ENCODE data around the gene HMG20A.

Gene HMG20A

DNA sequence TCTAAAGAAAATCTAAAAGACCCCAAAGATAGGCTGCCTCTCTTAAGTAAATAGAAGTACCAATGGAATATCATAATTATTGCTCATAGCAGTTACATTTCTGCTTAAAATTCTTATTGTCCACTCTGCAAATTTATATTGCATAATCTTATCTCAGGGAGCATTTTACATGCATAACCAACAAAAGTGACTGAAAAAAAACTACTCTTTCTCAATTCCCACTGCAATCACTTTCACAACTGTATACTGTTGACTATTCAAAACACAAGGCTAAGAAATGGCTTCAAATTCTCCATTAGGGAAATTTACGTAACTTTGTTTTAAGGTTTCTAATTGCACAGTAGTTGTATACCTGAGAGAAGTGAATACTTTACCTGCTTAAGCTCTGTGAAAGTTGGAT is 56.3 kb downstream of the HMG20A start:
- H2BK15ac ChIP-seq (ENCODE audit: low read length): no peak overlapping the region
- no peak overlapping the region for H2BK120ac ChIP-seq (ENCODE audit: low read depth, low read length)
- no peak overlapping the region for H4K91ac ChIP-seq (ENCODE audit: low read depth, low read length, poor library complexity)
- no peak overlapping the region for H3K14ac ChIP-seq (ENCODE audit: low read length)
- no peaks in the 10 kb centered on the region for H3K27me3 ChIP-seq (ENCODE audit: control insufficient read depth in 3 of 3, insufficient read depth in 3 of 3, low read depth in 1 of 3, low read length in 3 of 3)
- H2BK12ac ChIP-seq (ENCODE audit: low read length): no peak overlapping the region
- no peak overlapping the region for H4K8ac ChIP-seq (ENCODE audit: low read depth, low read length)
- no peak overlapping the region for H2BK5ac ChIP-seq (ENCODE audit: low read length)
- no peak overlapping the region for H3K23ac ChIP-seq (ENCODE audit: low read depth, low read length, poor library complexity)
- H2AFZ ChIP-seq (ENCODE audit: low read length): no peak overlapping the region
- H3K9me3 ChIP-seq (replicated peaks in 1 of 2; ENCODE audit: control insufficient read depth in 2 of 2, insufficient read depth in 1 of 2, low read depth in 1 of 2, low read length in 2 of 2): peaks cover 0 to 2% of the 10 kb centered on the region in 2 donors
- H3K18ac ChIP-seq (ENCODE audit: low read length): no peak overlapping the region
- no CpG with 5 or more reads among the region's 1 CpG for WGBS, 2 donors (ENCODE audit: extremely low coverage in 2 of 2, insufficient read length in 2 of 2, insufficient replicate concordance in 1 of 2)
- peaks cover 0 to 3% of the 10 kb centered on the region in 2 donors for H3K4me1 ChIP-seq (ENCODE audit: control insufficient read depth in 2 of 2, insufficient read depth in 1 of 2, low read depth in 1 of 2, low read length in 2 of 2)
- H3K4me3 ChIP-seq (ENCODE audit: low read length in 2 of 2): no peak overlapping the region
- no peak overlapping the region for H3K4ac ChIP-seq (ENCODE audit: low read length)
- H2AK5ac ChIP-seq (ENCODE audit: low read depth, low read length): no peak overlapping the region
- no peak for DNase-seq (ENCODE audit: low spot score)
- no peak overlapping the region for H3K27ac ChIP-seq (replicated peaks; ENCODE audit: low read length)
- H3K9ac ChIP-seq (ENCODE audit: low read depth, low read length, poor library complexity): no peak overlapping the region
- peaks cover 8 to 95% of the 10 kb centered on the region in 2 donors for H3K36me3 ChIP-seq (replicated peaks in 1 of 2; ENCODE audit: control insufficient read depth in 2 of 2, insufficient read depth in 2 of 2, low read length in 2 of 2)
- no peaks in the 10 kb centered on the region for H3K79me1 ChIP-seq (ENCODE audit: low read depth, low read length)
- no peak overlapping the region for H3K4me2 ChIP-seq (ENCODE audit: insufficient read depth, low read length, poor library complexity, severe bottlenecking)

DNA sequence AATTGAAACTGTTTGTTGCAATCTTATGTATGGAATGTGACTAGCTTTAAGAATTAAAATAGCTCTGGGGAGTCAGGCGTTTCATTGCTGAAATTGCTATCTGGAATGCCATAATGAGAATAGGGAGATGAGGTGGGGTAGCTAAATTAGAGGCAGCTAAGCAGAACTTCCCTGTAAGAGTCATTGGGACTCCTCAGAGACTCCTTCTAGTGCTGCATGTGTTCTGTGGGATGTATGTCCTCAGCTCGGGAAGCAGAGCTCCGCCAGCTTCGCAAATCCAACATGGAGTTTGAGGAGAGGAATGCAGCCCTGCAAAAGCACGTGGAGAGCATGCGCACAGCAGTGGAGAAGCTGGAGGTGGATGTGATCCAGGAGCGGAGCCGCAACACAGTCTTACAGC is 57.4 kb downstream of the HMG20A start:
- H4K91ac ChIP-seq (ENCODE audit: low read depth, low read length, poor library complexity): no peak overlapping the region
- peaks cover 8 to 95% of the 10 kb centered on the region in 2 donors for H3K36me3 ChIP-seq (replicated peaks in 1 of 2; ENCODE audit: control insufficient read depth in 2 of 2, insufficient read depth in 2 of 2, low read length in 2 of 2)
- no CpG with 5 or more reads among the region's 8 CpGs for WGBS, 2 donors (ENCODE audit: extremely low coverage in 2 of 2, insufficient read length in 2 of 2, insufficient replicate concordance in 1 of 2)

GRCh38 chr15:77479015-77479414 is 58.3 kb downstream of the HMG20A start:
- H2AK5ac ChIP-seq (ENCODE audit: low read depth, low read length): no peak overlapping the region
- no CpG with 5 or more reads among the region's 3 CpGs for WGBS, 2 donors (ENCODE audit: extremely low coverage in 2 of 2, insufficient read length in 2 of 2, insufficient replicate concordance in 1 of 2)
- H3K18ac ChIP-seq (ENCODE audit: low read length): no peak overlapping the region
- H3K9me3 ChIP-seq (replicated peaks in 1 of 2; ENCODE audit: control insufficient read depth in 2 of 2, insufficient read depth in 1 of 2, low read depth in 1 of 2, low read length in 2 of 2): peaks cover 0 to 2% of the 10 kb centered on the region in 2 donors
- H3K4me1 ChIP-seq (ENCODE audit: control insufficient read depth in 2 of 2, insufficient read depth in 1 of 2, low read depth in 1 of 2, low read length in 2 of 2): peaks cover 0 to 7% of the 10 kb centered on the region in 2 donors
- no peak overlapping the region for H4K8ac ChIP-seq (ENCODE audit: low read depth, low read length)
- no peak overlapping the region for H2BK12ac ChIP-seq (ENCODE audit: low read length)
- no peaks in the 10 kb centered on the region for H3K79me1 ChIP-seq (ENCODE audit: low read depth, low read length)
- no peak overlapping the region for H2BK15ac ChIP-seq (ENCODE audit: low read length)
- no peaks in the 10 kb centered on the region for H3K27me3 ChIP-seq (ENCODE audit: control insufficient read depth in 3 of 3, insufficient read depth in 3 of 3, low read depth in 1 of 3, low read length in 3 of 3)
- no peak overlapping the region for H3K4ac ChIP-seq (ENCODE audit: low read length)
- no peak overlapping the region for H3K9ac ChIP-seq (ENCODE audit: low read depth, low read length, poor library complexity)
- H3K14ac ChIP-seq (ENCODE audit: low read length): no peak overlapping the region
- H3K27ac ChIP-seq (replicated peaks; ENCODE audit: low read length): no peak overlapping the region
- no peak overlapping the region for H3K4me3 ChIP-seq (ENCODE audit: low read length in 2 of 2)
- H2AFZ ChIP-seq (ENCODE audit: low read length): no peak overlapping the region
- H3K36me3 ChIP-seq (replicated peaks in 1 of 2; ENCODE audit: control insufficient read depth in 2 of 2, insufficient read depth in 2 of 2, low read length in 2 of 2): peaks cover 8 to 95% of the 10 kb centered on the region in 2 donors
- H3K4me2 ChIP-seq (ENCODE audit: insufficient read depth, low read length, poor library complexity, severe bottlenecking): no peak overlapping the region
- no peak overlapping the region for H2BK5ac ChIP-seq (ENCODE audit: low read length)
- DNase-seq (ENCODE audit: low spot score): no peak
- no peak overlapping the region for H4K91ac ChIP-seq (ENCODE audit: low read depth, low read length, poor library complexity)
- H2BK120ac ChIP-seq (ENCODE audit: low read depth, low read length): no peak overlapping the region
- H3K23ac ChIP-seq (ENCODE audit: low read depth, low read length, poor library complexity): no peak overlapping the region

More for the DNA sequence above, 57.4 kb downstream of the HMG20A start:
- Histone ChIP-seq H3K4me1 (ENCODE audit: control insufficient read depth in 2 of 2, insufficient read depth in 1 of 2, low read depth in 1 of 2, low read length in 2 of 2) (peaks cover 0 to 3% of the 10 kb centered on the region in 2 donors), H3K4ac (ENCODE audit: low read length) (no peak overlapping the region), H2AK5ac (ENCODE audit: low read depth, low read length) (peak overlapping the region; percentile 73), H2BK15ac (ENCODE audit: low read length) (no peak overlapping the region), H2AFZ (ENCODE audit: low read length) (no peak overlapping the region), H3K4me2 (ENCODE audit: insufficient read depth, low read length, poor library complexity, severe bottlenecking) (no peak overlapping the region), H2BK12ac (ENCODE audit: low read length) (no peak overlapping the region), H3K9me3 (replicated peaks in 1 of 2; ENCODE audit: control insufficient read depth in 2 of 2, insufficient read depth in 1 of 2, low read depth in 1 of 2, low read length in 2 of 2) (peaks cover 0 to 2% of the 10 kb centered on the region in 2 donors), H3K18ac (ENCODE audit: low read length) (peak overlapping the region; percentile 75), H3K23ac (ENCODE audit: low read depth, low read length, poor library complexity) (peak overlapping the region; percentile 83), H2BK5ac (ENCODE audit: low read length) (no peak overlapping the region), H3K14ac (ENCODE audit: low read length) (no peak overlapping the region), H3K79me1 (ENCODE audit: low read depth, low read length) (no peaks in the 10 kb centered on the region), H3K4me3 (ENCODE audit: low read length in 2 of 2) (no peak overlapping the region), H3K9ac (ENCODE audit: low read depth, low read length, poor library complexity) (peak overlapping the region; percentile 38), H3K27me3 (ENCODE audit: control insufficient read depth in 3 of 3, insufficient read depth in 3 of 3, low read depth in 1 of 3, low read length in 3 of 3) (no peaks in the 10 kb centered on the region), H3K27ac (replicated peaks; ENCODE audit: low read length) (no peak overlapping the region), H4K8ac (ENCODE audit: low read depth, low read length) (no peak overlapping the region), H2BK120ac (ENCODE audit: low read depth, low read length) (no peak overlapping the region)
- DNase-seq (ENCODE audit: low spot score): no peak

GRCh38 chr15:77480859-77481633 is 60.4 kb downstream of the HMG20A start:
- Histone ChIP-seq H2BK12ac (ENCODE audit: low read length) (no peak overlapping the region), H3K27me3 (ENCODE audit: control insufficient read depth in 3 of 3, insufficient read depth in 3 of 3, low read depth in 1 of 3, low read length in 3 of 3) (no peaks in the 10 kb centered on the region), H3K36me3 (replicated peaks in 1 of 2; ENCODE audit: control insufficient read depth in 2 of 2, insufficient read depth in 2 of 2, low read length in 2 of 2) (peaks cover 12 to 91% of the 10 kb centered on the region in 2 donors), H2BK120ac (ENCODE audit: low read depth, low read length) (no peak overlapping the region), H3K4ac (ENCODE audit: low read length) (no peak overlapping the region), H4K91ac (ENCODE audit: low read depth, low read length, poor library complexity) (no peak overlapping the region), H3K9ac (ENCODE audit: low read depth, low read length, poor library complexity) (no peak overlapping the region), H3K4me2 (ENCODE audit: insufficient read depth, low read length, poor library complexity, severe bottlenecking) (no peak overlapping the region), H2BK5ac (ENCODE audit: low read length) (no peak overlapping the region), H2AK5ac (ENCODE audit: low read depth, low read length) (no peak overlapping the region), H3K4me3 (ENCODE audit: low read length in 2 of 2) (no peak overlapping the region), H3K14ac (ENCODE audit: low read length) (no peak overlapping the region), H3K79me1 (ENCODE audit: low read depth, low read length) (no peaks in the 10 kb centered on the region), H3K4me1 (ENCODE audit: control insufficient read depth in 2 of 2, insufficient read depth in 1 of 2, low read depth in 1 of 2, low read length in 2 of 2) (peaks cover 0 to 4% of the 10 kb centered on the region in 2 donors), H2AFZ (ENCODE audit: low read length) (no peak overlapping the region), H2BK15ac (ENCODE audit: low read length) (no peak overlapping the region), H3K23ac (ENCODE audit: low read depth, low read length, poor library complexity) (no peak overlapping the region), H3K18ac (ENCODE audit: low read length) (no peak overlapping the region), H3K27ac (replicated peaks; ENCODE audit: low read length) (no peak overlapping the region), H4K8ac (ENCODE audit: low read depth, low read length) (no peak overlapping the region), H3K9me3 (replicated peaks in 1 of 2; ENCODE audit: control insufficient read depth in 2 of 2, insufficient read depth in 1 of 2, low read depth in 1 of 2, low read length in 2 of 2) (peaks cover 0 to 2% of the 10 kb centered on the region in 2 donors)
- no CpG with 5 or more reads among the region's 2 CpGs for WGBS, 2 donors (ENCODE audit: extremely low coverage in 2 of 2, insufficient read length in 2 of 2, insufficient replicate concordance in 1 of 2)
- no peak for DNase-seq (ENCODE audit: low spot score)

Measured in neuronal stem cell (in vitro differentiated cells).